K562 (cell line): ENCODE data around the gene PTOV1. TPM values are rescaled to one million over a fixed set of nuclear protein-coding genes. Genes with fewer than 3 reads are reported as not detected.

Source experiments
- ATAC-seq: fragments of 200-7000 bp; cut with Tn5 transposase; 3 replicates; pipeline ENCODE4 v1.9.1; 2020; ENCODE audit warnings: moderate library complexity
- BruUV-seq: library from RNA; stranded (reverse); fragments of 400-500 nt; replicated peaks from 2 replicates; lab custom pipeline; 2021; lab: Mats Ljungman, UMichigan
- CTCF ChIA-PET: fragments of 300-600 bp; formaldehyde crosslinking; extraction: SDS; loops from one replicate; lab custom pipeline; 2021; ENCODE audit warnings: low intra/inter-chr PET ratio; lab: Yijun Ruan, JAX
- POLR2A ChIA-PET: fragments of 300-600, 350-650 bp; sonication (Branson Sonifier 250); formaldehyde crosslinking; extraction: SDS; loops from one replicate; lab custom pipeline; 2021; ENCODE audit warnings: antibody characterized with exemption, inconsistent platforms; lab: Yijun Ruan, JAX
- DNase-seq, 4 experiments: peaks; one replicate each; pipeline versions ENCODE4 v3.0.0 to v3.0.0-alpha.2; 2011 to 2018; ENCODE audit warnings: low spot score in 3 of 4, mixed read lengths in 3 of 4; ENCODE audit errors: extremely low read depth in 1 of 4
- FAIRE-seq: peaks from 2 replicates; lab custom pipeline; 2011; peaks lifted over from hg19 to GRCh38; lab: Jason Lieb, UNC
- H2AFZ ChIP-seq: 2 replicates; pipeline ENCODE4 v1.6.0; 2011; ENCODE audit warnings: low read depth, low read length, control low read depth, inconsistent platforms
- H3K27ac ChIP-seq: fragments of 200-600 bp; 3 replicates; pipeline ENCODE4 v1.8.0; 2011; ENCODE audit warnings: low read depth, mild to moderate bottlenecking, control low read depth, inconsistent platforms, low read length, moderate library complexity, mixed read lengths; ENCODE audit errors: extremely low read depth
- H3K27me3 ChIP-seq, 2 experiments: fragments of 300-600 bp in 1 of 2; 2 replicates in 1 of 2; 3 replicates in 1 of 2; pipeline versions ENCODE4 v1.6.0 to v1.8.0; 2011; ENCODE audit warnings: inconsistent platforms in 2 of 2, low read length in 2 of 2, mild to moderate bottlenecking in 1 of 2, mixed read lengths in 1 of 2, moderate library complexity in 1 of 2; ENCODE audit not compliant: control insufficient read depth in 2 of 2, insufficient read depth in 2 of 2
- H3K36me3 ChIP-seq: fragments of 300-600 bp; 3 replicates; pipeline ENCODE4 v1.8.0; 2011; ENCODE audit warnings: mild to moderate bottlenecking, low read length, inconsistent platforms; ENCODE audit not compliant: control insufficient read depth, insufficient read depth
- H3K4me1 ChIP-seq, 2 experiments: fragments of 200-600 bp in 1 of 2; replicated peaks in 1 of 2; 2 replicates in 1 of 2; 3 replicates in 1 of 2; pipeline versions ENCODE4 v1.5.1 to v1.8.0; 2011; ENCODE audit warnings: inconsistent platforms in 2 of 2, low read length in 2 of 2, mild to moderate bottlenecking in 1 of 2, mixed read lengths in 1 of 2, moderate library complexity in 1 of 2; ENCODE audit not compliant: control insufficient read depth in 2 of 2, insufficient read depth in 2 of 2
- H3K4me2 ChIP-seq: 2 replicates; pipeline ENCODE4 v1.6.1; 2011; ENCODE audit warnings: low read length, control low read depth, inconsistent platforms, mixed read lengths; ENCODE audit not compliant: insufficient read depth
- H3K4me3 ChIP-seq: fragments of 200-600 bp; sonication (generic), shearing (Covaris generic); 2 replicates; pipeline ENCODE4 v1.5.1; 2016; ENCODE audit warnings: control low read depth, inconsistent platforms
- H3K79me2 ChIP-seq: fragments of 200-600 bp; 3 replicates; pipeline ENCODE4 v1.8.0; 2011; ENCODE audit warnings: low read length, inconsistent platforms; ENCODE audit not compliant: control insufficient read depth, insufficient read depth
- H3K9ac ChIP-seq, 2 experiments: 2 replicates each; pipeline versions ENCODE4 v1.6.0 to v1.6.1; 2011; ENCODE audit warnings: low read depth in 2 of 2, low read length in 2 of 2, control low read depth in 1 of 2, inconsistent platforms in 1 of 2, mild to moderate bottlenecking in 1 of 2, mixed read lengths in 1 of 2; ENCODE audit not compliant: insufficient read depth in 1 of 2
- H3K9me1 ChIP-seq: one replicate; pipeline ENCODE4 v1.6.0; 2011; ENCODE audit warnings: inconsistent platforms, mild to moderate bottlenecking, low read length, moderate library complexity; ENCODE audit not compliant: control insufficient read depth, insufficient read depth
- H3K9me3 ChIP-seq: replicated peaks from 2 replicates; pipeline ENCODE4 v1.5.1; 2011; ENCODE audit warnings: low read depth, low read length, inconsistent platforms; ENCODE audit not compliant: control insufficient read depth, insufficient read depth
- H4K20me1 ChIP-seq: replicated peaks from 2 replicates; pipeline ENCODE4 v1.6.1; 2011; ENCODE audit warnings: low read length, inconsistent platforms, mixed read lengths; ENCODE audit not compliant: control insufficient read depth, insufficient read depth
- BRF2 ChIP-seq: IDR thresholded peaks from 3 replicates; pipeline ENCODE4 v1.6.1; 2011; ENCODE audit warnings: borderline replicate concordance, mild to moderate bottlenecking; ENCODE audit not compliant: insufficient read length, insufficient read depth
- CAMTA2 ChIP-seq: fragments of 250-450 bp; sonication (Bioruptor Pico); conservative IDR thresholded peaks from 2 replicates; pipeline ENCODE4 v1.5.1; 2022
- EWSR1 ChIP-seq: fragments of 450-650 bp; IDR thresholded peaks from 2 replicates; pipeline ENCODE4 v1.6.1; 2018; ENCODE audit warnings: borderline replicate concordance, mild to moderate bottlenecking, low read depth, moderate library complexity; ENCODE audit not compliant: partially characterized antibody
- HDAC1 ChIP-seq, 2 experiments: fragments of 450-650 bp; IDR thresholded peaks; 2 replicates each; pipeline ENCODE4 v1.6.1; 2016 to 2017; ENCODE audit warnings: inconsistent platforms in 1 of 2, mild to moderate bottlenecking in 1 of 2, moderate library complexity in 1 of 2
- HMG20B ChIP-seq: fragments of 250-450 bp; sonication (Bioruptor Pico); IDR thresholded peaks from 2 replicates; pipeline ENCODE4 v1.5.0; 2021; ENCODE audit warnings: mild to moderate bottlenecking
- LCOR ChIP-seq: sonication (generic); formaldehyde crosslinking; IDR thresholded peaks from 2 replicates; pipeline ENCODE4 v1.8.0; 2022; ENCODE audit warnings: mild to moderate bottlenecking, missing genetic modification reagents
- MLX ChIP-seq, 2 experiments: fragments of 450-650 bp in 1 of 2; sonication (generic) in 1 of 2; formaldehyde crosslinking; conservative IDR thresholded peaks; 2 replicates each; pipeline versions ENCODE4 v1.4.0 to v1.8.1; 2020 to 2022; ENCODE audit warnings: mild to moderate bottlenecking in 1 of 2, missing genetic modification reagents in 1 of 2
- PCBP2 ChIP-seq: fragments of 200-400 bp; formaldehyde crosslinking; IDR thresholded peaks from 2 replicates; pipeline ENCODE4 v1.6.1; 2018; ENCODE audit warnings: low read length, low read depth, mild to moderate bottlenecking, moderate library complexity; ENCODE audit not compliant: poor library complexity, severe bottlenecking
- RB1 ChIP-seq: fragments of 450-650 bp; IDR thresholded peaks from 2 replicates; pipeline ENCODE4 v1.6.1; 2017; ENCODE audit warnings: low read depth, mild to moderate bottlenecking
- RFX5 ChIP-seq: IDR thresholded peaks from 2 replicates; pipeline ENCODE4 v1.6.1; 2011; ENCODE audit warnings: low read depth, mild to moderate bottlenecking, improper control_type of control experiment, low read length
- SMARCA4 ChIP-seq: fragments of 450-650 bp; IDR thresholded peaks from 2 replicates; pipeline ENCODE4 v1.6.1; 2016
- TAF15 ChIP-seq: fragments of 200-400 bp; formaldehyde crosslinking; IDR thresholded peaks from 2 replicates; pipeline ENCODE4 v1.6.1; 2017; ENCODE audit warnings: mild to moderate bottlenecking, low read depth, low read length, moderate library complexity
- ZFPM2 ChIP-seq: fragments of 250-450 bp; sonication (Bioruptor Pico); IDR thresholded peaks from 2 replicates; pipeline ENCODE4 v1.5.1; 2022; ENCODE audit warnings: mild to moderate bottlenecking
- ZNF274 ChIP-seq: IDR thresholded peaks from 2 replicates; pipeline ENCODE4 v1.6.1; 2011; ENCODE audit warnings: low read depth, mild to moderate bottlenecking, low read length, moderate library complexity, borderline replicate concordance
- WGBS: fragments of 100-300 bp; shearing (Covaris generic); methylation state at CpG from one replicate; pipeline ENCODE4 v1.1.6; 2016; ENCODE audit warnings: low coverage, mixed read lengths; ENCODE audit not compliant: insufficient coverage; ENCODE audit errors: missing lambda C conversion rate; 5-methylcytosine and 5-hydroxymethylcytosine counted together
- in situ Hi-C: fragments of 300-500 bp; cut with MboI; formaldehyde crosslinking; loops from 4 replicates; pipeline ENCODE4 v1.15.0; 2018; ENCODE audit warnings: inconsistent platforms, mixed read lengths
- intact Hi-C: fragments of 100-400 bp; cut with micrococcal nuclease; formaldehyde crosslinking; loops from 2 replicates; pipeline ENCODE4 v1.14.2; 2022
- polyA plus RNA-seq, 8 experiments: library from polyadenylated mRNA; depleted of rRNA in 4 of 8; stranded (reverse) in 5 of 8; unstranded in 3 of 8; fragments of >200 nt; fragmentation: Nextera tagmentation in 2 of 8; fragmentation: Illumina TruSeq in 1 of 8; extraction: Ambion mirVana in 2 of 8; extraction: Trizol in 1 of 8; gene quantifications; 2 replicates each; pipeline versions ENCODE4 v1.2.1 to v1.2.3, GENCODE V29; 2011 to 2014; ENCODE audit warnings: inconsistent platforms in 1 of 8, missing spikeins in 1 of 8
- total RNA-seq, 7 experiments: library from RNA; depleted of rRNA in 6 of 7; stranded (reverse); fragments of >200 nt in 6 of 7; fragmentation: Illumina TruSeq in 2 of 7; extraction: Trizol in 2 of 7; gene quantifications; 2 replicates each; pipeline versions ENCODE4 v1.2.1 to v1.2.3, GENCODE V29; 2011 to 2021; ENCODE audit warnings: low replicate concordance in 1 of 7

PTOV1 gene
- total and polyA plus RNA-seq, 9 of the 15 experiments (the other 6 are each of a cell fraction or from before 2014, with no cell fraction given) = 4.9 to 169 (median 43.5) TPM

- ChIA-PET POLR2A (interaction anchor here (1.1 to 1.9 kb wide), 2 partner anchors 9 to 10 kb away, joined by 4 to 12 read pairs; partner anchors contain the start of genes AKT1S1, IL4I1 and TBC1D17), CTCF (no interaction called here)
- peak overlapping the region in 1 of 2 experiments; percentile 43; a peak in 2 of 4 replicates for H3K9ac ChIP-seq
- H3K27me3 ChIP-seq = no peaks in the 10 kb centered on the region
- H3K36me3 ChIP-seq = peaks cover 28% of the 10 kb centered on the region
- H4K20me1 ChIP-seq = no peaks in the 10 kb centered on the region
- H3K4me3 ChIP-seq = no peak overlapping the region
- no TSS peak for BruUV-seq
- H3K79me2 ChIP-seq = no peaks in the 10 kb centered on the region
- no peaks in the 10 kb centered on the region for H3K9me3 ChIP-seq
- H2AFZ ChIP-seq = no peak overlapping the region
- in situ Hi-C loops (no loop called here), intact Hi-C loops (no loop called here)
- no peak for FAIRE-seq
- 87% methylated on average over 22 of the region's 23 CpGs for WGBS
- peaks cover 12 to 63% of the 10 kb centered on the region in 2 experiments for H3K4me1 ChIP-seq
- no peak for ATAC-seq
- no peak overlapping the region for H3K4me2 ChIP-seq
- peaks cover 3% of the 10 kb centered on the region for H3K9me1 ChIP-seq
- H3K27ac ChIP-seq = no peak overlapping the region
- DNase-seq = no peak
- no peak for TF ChIP-seq BRF2
- no peak for TF ChIP-seq RFX5
- no peak for TF ChIP-seq HMG20B (CRISPR knock-in tag)
- TF ChIP-seq SMARCA4 = no peak
- no peak for TF ChIP-seq CAMTA2
- no peak for TF ChIP-seq TAF15
- TF ChIP-seq LCOR (CRISPR knock-in tag) = no peak
- no peak for TF ChIP-seq ZFPM2 (CRISPR knock-in tag)
- TF ChIP-seq MLX (CRISPR knock-in tag; conservative IDR thresholded peaks at IDR 0.05) = no peak
- TF ChIP-seq PCBP2 = no peak
- TF ChIP-seq EWSR1 = no peak
- no peak for TF ChIP-seq RB1
- no peak for TF ChIP-seq HDAC1 (IDR thresholded peaks at IDR 0.05)
- no peak for TF ChIP-seq ZNF274
Measured at GRCh38 chr19:49887037-49887664, 36.2 kb downstream of the PTOV1 start.
